Nephron progenitor cell (in vitro differentiated cells): ENCODE data around the gene PAPSS2.
"Not testable (repeated sequence)": the region's sequence is repeated elsewhere in the genome, so short reads cannot be mapped to it uniquely, and the experiment has no call there.

Source experiments
- DNase-seq: peaks from one replicate; pipeline ENCODE4 v3.0.0; 2021
- H3K27ac Mint-ChIP-seq: 2 replicates; pipeline ENCODE4 v1.8.0; 2021; ENCODE audit warnings: mild to moderate bottlenecking, moderate library complexity, mixed read lengths
- H3K27me3 Mint-ChIP-seq: 2 replicates; pipeline ENCODE4 v1.8.0; 2021; ENCODE audit warnings: mild to moderate bottlenecking, low read depth, mixed read lengths; ENCODE audit not compliant: poor library complexity
- H3K36me3 Mint-ChIP-seq: 2 replicates; pipeline ENCODE4 v1.8.0; 2021; ENCODE audit warnings: low read depth, mixed read lengths
- H3K4me1 Mint-ChIP-seq: 2 replicates; pipeline ENCODE4 v1.8.0; 2021; ENCODE audit warnings: mixed read lengths
- H3K4me3 Mint-ChIP-seq: 2 replicates; pipeline ENCODE4 v1.8.0; 2021; ENCODE audit warnings: mild to moderate bottlenecking, moderate library complexity, mixed read lengths
- H3K9me3 Mint-ChIP-seq: 2 replicates; pipeline ENCODE4 v1.8.0; 2021; ENCODE audit warnings: mild to moderate bottlenecking, moderate library complexity, mixed read lengths
- CTCF ChIP-seq: fragments of 200-600 bp; sonication (generic); IDR thresholded peaks from 2 replicates; pipeline ENCODE4 v1.5.0; 2021; ENCODE audit warnings: antibody characterized with exemption

Gene PAPSS2

GRCh38 chr10:87733081-87733480, 73.4 kb downstream of the PAPSS2 start:
- Mint-ChIP-seq H3K4me3 (no peak overlapping the region), H3K27ac (no peak overlapping the region), H3K9me3 (no peaks in the 10 kb centered on the region), H3K4me1 (peaks cover 19% of the 10 kb centered on the region), H3K36me3 (no peaks in the 10 kb centered on the region), H3K27me3 (peaks cover 4% of the 10 kb centered on the region)
- DNase-seq, result no peak
- no peak for TF ChIP-seq CTCF

- Mint-ChIP-seq H3K9me3 (no peaks in the 10 kb centered on the region), H3K36me3 (no peaks in the 10 kb centered on the region), H3K27ac (no peak overlapping the region), H3K4me1 (peaks cover 14% of the 10 kb centered on the region), H3K4me3 (peak overlapping the region; percentile 41), H3K27me3 (no peaks in the 10 kb centered on the region)
- peak; percentile 40 for DNase-seq
- TF ChIP-seq CTCF, result peak; percentile 84
Observed at GRCh38 chr10:87734987-87735827, 75.5 kb downstream of the PAPSS2 start.

- H3K4me1 Mint-ChIP-seq, result peaks cover 14% of the 10 kb centered on the region
- H3K27me3 Mint-ChIP-seq, H3K4me3 Mint-ChIP-seq, H3K36me3 Mint-ChIP-seq, H3K9me3 Mint-ChIP-seq, H3K27ac Mint-ChIP-seq, DNase-seq: not testable (repeated sequence)
Observed at GRCh38 chr10:87738253-87738652, 78.6 kb downstream of the PAPSS2 start.

- no peak for TF ChIP-seq CTCF
- Mint-ChIP-seq H3K4me1 (peaks cover 11% of the 10 kb centered on the region), H3K9me3 (no peaks in the 10 kb centered on the region), H3K27me3 (no peaks in the 10 kb centered on the region), H3K36me3 (no peaks in the 10 kb centered on the region), H3K4me3 (no peak overlapping the region), H3K27ac (no peak overlapping the region)
- no peak for DNase-seq
Observed at GRCh38 chr10:87739703-87740102, 80.0 kb downstream of the PAPSS2 start.

- H3K27me3 Mint-ChIP-seq, result peaks cover under 1% of the 10 kb centered on the region
- no peak for DNase-seq
- H3K4me3 Mint-ChIP-seq, result no peak overlapping the region
- H3K36me3 Mint-ChIP-seq, result no peaks in the 10 kb centered on the region
- no peaks in the 10 kb centered on the region for H3K9me3 Mint-ChIP-seq
- no peak overlapping the region for H3K27ac Mint-ChIP-seq
- TF ChIP-seq CTCF, result no peak
- peaks cover 6% of the 10 kb centered on the region for H3K4me1 Mint-ChIP-seq
Observed at GRCh38 chr10:87740254-87740655, 80.6 kb downstream of the PAPSS2 start.

- DNase-seq, H3K27me3 Mint-ChIP-seq, H3K4me1 Mint-ChIP-seq, H3K4me3 Mint-ChIP-seq, H3K9me3 Mint-ChIP-seq, H3K27ac Mint-ChIP-seq, H3K36me3 Mint-ChIP-seq: not testable (repeated sequence)
Observed at GRCh38 chr10:87742992-87743610, 83.4 kb downstream of the PAPSS2 start.

GRCh38 chr10:87744606-87745005, 84.9 kb downstream of the PAPSS2 start:
- Mint-ChIP-seq H3K27ac (no peak overlapping the region), H3K36me3 (no peaks in the 10 kb centered on the region), H3K9me3 (no peaks in the 10 kb centered on the region), H3K4me3 (no peak overlapping the region), H3K27me3 (peaks cover 5% of the 10 kb centered on the region), H3K4me1 (no peaks in the 10 kb centered on the region)
- TF ChIP-seq CTCF, result no peak
- DNase-seq, result no peak
